ENCODE results near the gene KCNJ15. TPM values are rescaled to one million over a fixed set of nuclear protein-coding genes. Genes with fewer than 3 reads are reported as not detected.

KCNJ15 gene
- total and polyA plus RNA-seq, 2 of the 13 experiments (the other 11 are each of a cell fraction or from before 2014, with no cell fraction given) = not detected

GRCh38 chr21:38220270-38220737, 36.5 kb upstream of the KCNJ15 start:
- intact Hi-C loops (cut with micrococcal nuclease; ENCODE audit: unreplicated experiment) = no loop called here
- ChIA-PET CTCF (ENCODE audit: low intra/inter-chr PET ratio, low total read pairs) (interaction anchor here (3.0 kb wide), 1 partner anchor 135 kb away, joined by 42 read pairs; no protein-coding TSS in a partner anchor), POLR2A (no interaction called here)
- no peaks in the 10 kb centered on the region for H3K27me3 ChIP-seq (ENCODE audit: control insufficient read depth in 1 of 2, insufficient read depth in 2 of 2, low read length in 2 of 2)
- 20% methylated on average over 5 of the region's 5 CpGs for WGBS (ENCODE audit: low lambda C conversion rate)
- no peak overlapping the region for H2AFZ ChIP-seq (ENCODE audit: low read length)
- no peak for DNase-seq (ENCODE audit: low spot score)
- H3K4me3 ChIP-seq (replicated peaks in 1 of 3; ENCODE audit: insufficient read depth in 1 of 3, low read depth in 2 of 3, low read length in 3 of 3) = no peak overlapping the region
- H3K4me1 ChIP-seq (ENCODE audit: insufficient read depth, low read length) = no peaks in the 10 kb centered on the region
- no peak for ATAC-seq
- no peaks in the 10 kb centered on the region for H4K20me1 ChIP-seq (ENCODE audit: insufficient read depth, low read length)
- H3K9ac ChIP-seq (ENCODE audit: insufficient read depth, low read depth, low read length) = no peak overlapping the region
- no peaks in the 10 kb centered on the region for H3K36me3 ChIP-seq (replicated peaks in 1 of 2; ENCODE audit: control insufficient read depth in 1 of 2, insufficient read depth in 2 of 2, low read length in 2 of 2)
- no TSS peak for BruUV-seq (replicated peaks)
- no peak overlapping the region for H3K27ac ChIP-seq (ENCODE audit: extremely low read length, insufficient read depth, low read length)
- in situ Hi-C loops (cut with HindIII; ENCODE audit: extremely low pct_ligation_motif_present, low pct_unique_long_range_greater_than_20kb) = loop anchor here (5.0 kb wide), 1 partner anchor 132 kb away; no protein-coding TSS in a partner anchor
- FAIRE-seq = no peak
- no peaks in the 10 kb centered on the region for H3K79me2 ChIP-seq (ENCODE audit: insufficient read depth, low read length)
- peaks cover 36% of the 10 kb centered on the region for H3K9me3 ChIP-seq (ENCODE audit: low read length)
- H3K4me2 ChIP-seq (ENCODE audit: low read depth, low read length) = no peak overlapping the region
- no peak for TF ChIP-seq AFF4 (CRISPR knock-in tag; IDR thresholded peaks at IDR 0.05)
- no peak for TF ChIP-seq ZNF552 (CRISPR knock-in tag; IDR thresholded peaks at IDR 0.05; ENCODE audit: borderline replicate concordance)
- no peak for TF ChIP-seq SKI (IDR thresholded peaks at IDR 0.05; ENCODE audit: partially characterized antibody)
- TF ChIP-seq ZNF329 (CRISPR knock-in tag; IDR thresholded peaks at IDR 0.05; ENCODE audit: low read depth) = no peak
- no peak for TF ChIP-seq MATR3 (CRISPR knock-in tag; IDR thresholded peaks at IDR 0.05)
- TF ChIP-seq DR1 (CRISPR knock-in tag; IDR thresholded peaks at IDR 0.05) = no peak
- no peak for TF ChIP-seq ZSCAN29 (CRISPR knock-in tag; conservative IDR thresholded peaks at IDR 0.05)
- TF ChIP-seq SIX1 (CRISPR knock-in tag; IDR thresholded peaks at IDR 0.05; ENCODE audit: borderline replicate concordance) = no peak
- TF ChIP-seq ZNF672 (CRISPR knock-in tag; IDR thresholded peaks at IDR 0.05) = no peak
- no peak for TF ChIP-seq ZNF839 (CRISPR knock-in tag; IDR thresholded peaks at IDR 0.05; ENCODE audit: borderline replicate concordance)
- TF ChIP-seq PHF8 (CRISPR knock-in tag; IDR thresholded peaks at IDR 0.05) = no peak
- TF ChIP-seq KMT2A (CRISPR knock-in tag; IDR thresholded peaks at IDR 0.05) = no peak
- TF ChIP-seq GTF3A (CRISPR knock-in tag; conservative IDR thresholded peaks at IDR 0.05) = no peak
- TF ChIP-seq, protein P1, sequence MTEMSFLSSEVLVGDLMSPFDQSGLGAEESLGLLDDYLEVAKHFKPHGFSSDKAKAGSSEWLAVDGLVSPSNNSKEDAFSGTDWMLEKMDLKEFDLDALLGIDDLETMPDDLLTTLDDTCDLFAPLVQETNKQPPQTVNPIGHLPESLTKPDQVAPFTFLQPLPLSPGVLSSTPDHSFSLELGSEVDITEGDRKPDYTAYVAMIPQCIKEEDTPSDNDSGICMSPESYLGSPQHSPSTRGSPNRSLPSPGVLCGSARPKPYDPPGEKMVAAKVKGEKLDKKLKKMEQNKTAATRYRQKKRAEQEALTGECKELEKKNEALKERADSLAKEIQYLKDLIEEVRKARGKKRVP (CRISPR knock-in tag; IDR thresholded peaks at IDR 0.05) = no peak
- no peak for TF ChIP-seq ZNF883 (CRISPR knock-in tag; IDR thresholded peaks at IDR 0.05; ENCODE audit: not compliant biosample characterization)
- TF ChIP-seq SOX13 (IDR thresholded peaks at IDR 0.05) = no peak
- no peak for TF ChIP-seq SOX13 (CRISPR knock-in tag; conservative IDR thresholded peaks at IDR 0.05 in 1 of 2, IDR thresholded peaks at IDR 0.05 in 1 of 2)
- TF ChIP-seq, protein P2, sequence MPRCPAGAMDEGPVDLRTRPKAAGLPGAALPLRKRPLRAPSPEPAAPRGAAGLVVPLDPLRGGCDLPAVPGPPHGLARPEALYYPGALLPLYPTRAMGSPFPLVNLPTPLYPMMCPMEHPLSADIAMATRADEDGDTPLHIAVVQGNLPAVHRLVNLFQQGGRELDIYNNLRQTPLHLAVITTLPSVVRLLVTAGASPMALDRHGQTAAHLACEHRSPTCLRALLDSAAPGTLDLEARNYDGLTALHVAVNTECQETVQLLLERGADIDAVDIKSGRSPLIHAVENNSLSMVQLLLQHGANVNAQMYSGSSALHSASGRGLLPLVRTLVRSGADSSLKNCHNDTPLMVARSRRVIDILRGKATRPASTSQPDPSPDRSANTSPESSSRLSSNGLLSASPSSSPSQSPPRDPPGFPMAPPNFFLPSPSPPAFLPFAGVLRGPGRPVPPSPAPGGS (CRISPR knock-in tag; IDR thresholded peaks at IDR 0.05) = no peak
- TF ChIP-seq PBX2 (CRISPR knock-in tag; IDR thresholded peaks at IDR 0.05) = no peak
